Stomach smooth muscle (tissue), 2 donors: ENCODE measurements around the gene NEDD4L.
A peak's percentile ranks its signal among the peaks of the same experiment; 100 is the strongest.
"Not testable (repeated sequence)": the region's sequence is repeated elsewhere in the genome, so short reads cannot be mapped to it uniquely, and the experiment has no call there.

ENCODE experiments used
- H3K27ac ChIP-seq: one replicate; pipeline ENCODE4 v1.7.0; 2013; ENCODE audit warnings: mild to moderate bottlenecking, low read length, inconsistent platforms
- H3K27me3 ChIP-seq, 2 donors: one replicate each; pipeline ENCODE4 v1.7.0; 2013; ENCODE audit warnings: low read length in 2 of 2; ENCODE audit not compliant: insufficient read depth in 2 of 2, control insufficient read depth in 1 of 2
- H3K36me3 ChIP-seq, 2 donors: one replicate each; pipeline ENCODE4 v1.7.0; 2013; ENCODE audit warnings: low read length in 2 of 2; ENCODE audit not compliant: control insufficient read depth in 2 of 2, insufficient read depth in 2 of 2
- H3K4me1 ChIP-seq: one replicate; pipeline ENCODE4 v1.7.0; 2013; ENCODE audit warnings: low read length; ENCODE audit not compliant: control insufficient read depth, insufficient read depth
- H3K4me3 ChIP-seq, 2 donors: one replicate each; pipeline ENCODE4 v1.7.0; 2013; ENCODE audit warnings: low read length in 2 of 2
- H3K9ac ChIP-seq, 2 donors: one replicate each; pipeline ENCODE4 v1.7.0; 2013; ENCODE audit warnings: low read length in 2 of 2, mild to moderate bottlenecking in 1 of 2
- H3K9me3 ChIP-seq, 2 donors: one replicate each; pipeline ENCODE4 v1.7.0; 2013; ENCODE audit warnings: low read length in 2 of 2; ENCODE audit not compliant: control insufficient read depth in 2 of 2
- donor health status: healthy.
- donor health status: Pancreatic carcinoma.

Gene NEDD4L

GRCh38 chr18:58417752-58418151 lies 373.7 kb downstream of the NEDD4L start:
- H3K27me3 ChIP-seq: no peaks in the 10 kb centered on the region
- no peaks in the 10 kb centered on the region for H3K36me3 ChIP-seq
- H3K4me3 ChIP-seq: no peak overlapping the region
- no peak overlapping the region for H3K9ac ChIP-seq
- no peak overlapping the region for H3K27ac ChIP-seq
- H3K4me1 ChIP-seq: peaks cover 4% of the 10 kb centered on the region
- no peaks in the 10 kb centered on the region for H3K9me3 ChIP-seq

GRCh38 chr18:58418361-58418760 lies 374.3 kb downstream of the NEDD4L start:
- Histone ChIP-seq H3K27ac (no peak overlapping the region), H3K9me3 (no peaks in the 10 kb centered on the region), H3K36me3 (no peaks in the 10 kb centered on the region), H3K9ac (no peak overlapping the region), H3K4me3 (no peak overlapping the region), H3K4me1 (peaks cover 4% of the 10 kb centered on the region), H3K27me3 (no peaks in the 10 kb centered on the region)

GRCh38 chr18:58419587-58420199 lies 375.7 kb downstream of the NEDD4L start:
- H3K4me3 ChIP-seq: no peak overlapping the region
- no peaks in the 10 kb centered on the region for H3K9me3 ChIP-seq
- no peak overlapping the region for H3K27ac ChIP-seq
- no peak overlapping the region for H3K9ac ChIP-seq
- H3K27me3 ChIP-seq: no peaks in the 10 kb centered on the region
- peaks cover 4% of the 10 kb centered on the region for H3K4me1 ChIP-seq
- no peaks in the 10 kb centered on the region for H3K36me3 ChIP-seq

- Histone ChIP-seq H3K9ac (no peak overlapping the region), H3K4me3 (no peak overlapping the region)
These were observed 382.6 kb downstream of the NEDD4L start for GRCh38 chr18:58426611-58427010.

GRCh38 chr18:58427321-58427720 lies 383.3 kb downstream of the NEDD4L start:
- no peaks in the 10 kb centered on the region for H3K4me1 ChIP-seq
- no peak overlapping the region for H3K4me3 ChIP-seq
- H3K27me3 ChIP-seq: no peaks in the 10 kb centered on the region
- H3K9ac ChIP-seq: no peak overlapping the region
- no peaks in the 10 kb centered on the region for H3K36me3 ChIP-seq
- H3K27ac ChIP-seq: no peak overlapping the region
- H3K9me3 ChIP-seq: no peaks in the 10 kb centered on the region

More at GRCh38 chr18:58426611-58427010, 382.6 kb downstream of the NEDD4L start:
- Histone ChIP-seq H3K9me3 (no peaks in the 10 kb centered on the region), H3K27me3 (no peaks in the 10 kb centered on the region), H3K4me1 (no peaks in the 10 kb centered on the region), H3K36me3 (no peaks in the 10 kb centered on the region), H3K27ac (no peak overlapping the region)

GRCh38 chr18:58429442-58429841 lies 385.4 kb downstream of the NEDD4L start:
- Histone ChIP-seq H3K4me1 (no peaks in the 10 kb centered on the region), H3K4me3 (no peak overlapping the region), H3K27me3 (no peaks in the 10 kb centered on the region), H3K36me3 (no peaks in the 10 kb centered on the region), H3K9me3 (no peaks in the 10 kb centered on the region), H3K9ac (no peak overlapping the region), H3K27ac (no peak overlapping the region)

GRCh38 chr18:58431215-58431614 lies 387.2 kb downstream of the NEDD4L start:
- H3K9ac ChIP-seq: no peak overlapping the region
- H3K36me3 ChIP-seq: no peaks in the 10 kb centered on the region
- H3K9me3 ChIP-seq: no peaks in the 10 kb centered on the region
- no peaks in the 10 kb centered on the region for H3K27me3 ChIP-seq
- H3K27ac ChIP-seq: no peak overlapping the region
- no peaks in the 10 kb centered on the region for H3K4me1 ChIP-seq
- no peak overlapping the region for H3K4me3 ChIP-seq

GRCh38 chr18:58432050-58432727 lies 388.2 kb downstream of the NEDD4L start:
- Histone ChIP-seq H3K9me3 (no peaks in the 10 kb centered on the region), H3K27me3 (no peaks in the 10 kb centered on the region), H3K4me1 (no peaks in the 10 kb centered on the region), H3K4me3 (no peak overlapping the region), H3K36me3 (no peaks in the 10 kb centered on the region), H3K27ac (no peak overlapping the region), H3K9ac (no peak overlapping the region)

- not testable (repeated sequence) for H3K27me3 ChIP-seq, H3K4me3 ChIP-seq, H3K36me3 ChIP-seq, H3K4me1 ChIP-seq, H3K9me3 ChIP-seq, H3K9ac ChIP-seq, H3K27ac ChIP-seq
These were observed 391.4 kb downstream of the NEDD4L start for GRCh38 chr18:58435221-58436005.

- Histone ChIP-seq H3K9me3 (no peaks in the 10 kb centered on the region), H3K4me1 (peaks cover 4% of the 10 kb centered on the region), H3K4me3 (peak overlapping the region; percentile 72 to 84), H3K27ac (no peak overlapping the region), H3K36me3 (no peaks in the 10 kb centered on the region), H3K27me3 (no peaks in the 10 kb centered on the region), H3K9ac (peak overlapping the region; percentile 39 to 42)
These were observed 394.3 kb downstream of the NEDD4L start for GRCh38 chr18:58438161-58438957.
